Measurements from ENCODE around the gene PANX2.
A peak's percentile ranks its signal among the peaks of the same experiment; 100 is the strongest.

- TF ChIP-seq CTCF (IDR thresholded peaks at IDR 0.05): no peak
- no peak for TF ChIP-seq POLR2A (IDR thresholded peaks at IDR 0.05)
- TF ChIP-seq POLR2AphosphoS5 (IDR thresholded peaks at IDR 0.05): peak in 2 of 3 donors; percentile 61 to 67
These were observed 12.7 kb upstream of the PANX2 start for GRCh38 chr22:50157709-50158375.
